Kidney (tissue), 14 donors: ENCODE measurements around the gene HGS. TPM values are rescaled to one million over a fixed set of nuclear protein-coding genes. Genes with fewer than 3 reads are reported as not detected.

Source experiments
- DNase-seq, 5 donors: peaks; one replicate each; pipeline ENCODE4 v3.0.0-alpha.2; 2013 to 2020
- FAIRE-seq: peaks from 2 replicates; lab custom pipeline; 2012; peaks lifted over from hg19 to GRCh38; lab: Jason Lieb, UNC
- H3K27ac ChIP-seq, 2 donors: one replicate each; pipeline ENCODE4 v1.7.0; 2013; ENCODE audit warnings: low read depth in 2 of 2, low read length in 2 of 2, inconsistent platforms in 1 of 2
- H3K27me3 ChIP-seq: one replicate; pipeline ENCODE4 v1.7.1; 2013; ENCODE audit warnings: low read length, inconsistent platforms; ENCODE audit not compliant: control insufficient read depth, insufficient read depth
- H3K36me3 ChIP-seq, 3 donors: one replicate each; pipeline versions ENCODE4 v1.7.0 to v1.7.1; 2013; ENCODE audit warnings: low read length in 3 of 3, control low read depth in 1 of 3, inconsistent platforms in 1 of 3; ENCODE audit not compliant: insufficient read depth in 3 of 3, control insufficient read depth in 2 of 3
- H3K4me1 ChIP-seq, 3 donors: one replicate each; pipeline versions ENCODE4 v1.7.0 to v1.7.1; 2013; ENCODE audit warnings: low read length in 3 of 3, inconsistent platforms in 1 of 3, low read depth in 1 of 3; ENCODE audit not compliant: control insufficient read depth in 2 of 3, insufficient read depth in 2 of 3
- H3K4me3 ChIP-seq, 3 donors: one replicate each; pipeline versions ENCODE4 v1.7.0 to v1.8.1; 2013; ENCODE audit warnings: low read length in 3 of 3, control low read depth in 1 of 3, inconsistent platforms in 1 of 3
- H3K9ac ChIP-seq, 3 donors: one replicate each; pipeline versions ENCODE4 v1.7.0 to v1.7.1; 2013; ENCODE audit warnings: low read length in 3 of 3, control low read depth in 1 of 3, inconsistent platforms in 1 of 3
- H3K9me3 ChIP-seq, 3 donors: one replicate each; pipeline versions ENCODE4 v1.7.0 to v1.7.1; 2013; ENCODE audit warnings: low read length in 3 of 3, control low read depth in 1 of 3, inconsistent platforms in 1 of 3; ENCODE audit not compliant: control insufficient read depth in 2 of 3, insufficient read depth in 1 of 3
- CTCF ChIP-seq: IDR thresholded peaks from 3 replicates; pipeline ENCODE4 v1.5.1; 2012; ENCODE audit warnings: mild to moderate bottlenecking, moderate library complexity, borderline replicate concordance; ENCODE audit not compliant: insufficient read depth; ENCODE audit errors: extremely low read depth
- intact Hi-C: fragments of 100-400 bp; cut with DNase I; formaldehyde crosslinking; loops from one replicate; pipeline ENCODE4 v1.11.1; 2022
- polyA plus RNA-seq: library from polyadenylated mRNA; stranded (reverse); fragments of 350-450 nt; fragmentation: Illumina TruSeq; extraction: RNeasy Lipid Tissue Mini Kit (QIAGEN cat#74804); gene quantifications from one replicate; pipeline ENCODE4 v1.2.3, GENCODE V29; 2014; ENCODE audit warnings: low read depth, low replicate concordance; ENCODE audit not compliant: insufficient read depth
- total RNA-seq: library from RNA; stranded (reverse); fragmentation: NEBNext Ultra II Directional; extraction: Animal tissue kit (Norgen Biotek cat#: 25700); gene quantifications from one replicate; pipeline ENCODE4 v1.2.1, GENCODE V29; 2021
- donor health status: control.
- donor health status: control.
- donor health status: control.
- donor health status: control.
- donor health status: control.
- donor health status: DM: yes; HTN: yes; CAD: no.
- donor health status: Normal renal cell carcinoma (clear cell type).

HGS gene
- total and polyA plus RNA-seq, 2 donors from 2014 or later, result 85.5 to 95.3 TPM

GRCh38 chr17:81693509-81694210, 9.8 kb downstream of the HGS start:
- Histone ChIP-seq H3K4me3 (no peak overlapping the region), H3K9ac (no peak overlapping the region), H3K9me3 (no peaks in the 10 kb centered on the region), H3K27ac (no peak overlapping the region), H3K36me3 (peaks cover 0 to 55% (median 24%) of the 10 kb centered on the region in 3 donors), H3K27me3 (no peaks in the 10 kb centered on the region), H3K4me1 (no peaks in the 10 kb centered on the region)
- DNase-seq, result no peak
- intact Hi-C loops, result no loop called here
- no peak for TF ChIP-seq CTCF
- no peak for FAIRE-seq

DNA sequence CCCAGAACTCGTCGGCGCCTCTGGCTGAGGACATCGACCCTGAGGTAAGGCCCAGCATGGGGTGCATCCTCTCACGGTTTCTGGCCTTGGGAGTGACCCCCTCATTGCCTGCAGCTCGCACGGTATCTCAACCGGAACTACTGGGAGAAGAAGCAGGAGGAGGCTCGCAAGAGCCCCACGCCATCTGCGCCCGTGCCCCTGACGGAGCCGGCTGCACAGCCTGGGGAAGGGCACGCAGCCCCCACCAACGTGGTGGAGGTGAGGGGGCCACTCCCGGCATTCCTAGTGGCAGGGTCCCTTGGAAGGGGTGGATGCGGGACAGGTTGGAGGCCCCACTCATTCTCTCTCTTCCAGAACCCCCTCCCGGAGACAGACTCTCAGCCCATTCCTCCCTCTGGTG, 11.0 kb downstream of the HGS start:
- no peaks in the 10 kb centered on the region for H3K27me3 ChIP-seq
- no peak overlapping the region for H3K27ac ChIP-seq
- H3K4me3 ChIP-seq, result no peak overlapping the region
- no peaks in the 10 kb centered on the region for H3K4me1 ChIP-seq
- FAIRE-seq (no peak), DNase-seq (no peak)
- no peaks in the 10 kb centered on the region for H3K9me3 ChIP-seq
- H3K9ac ChIP-seq, result no peak overlapping the region
- peaks cover 0 to 51% (median 18%) of the 10 kb centered on the region in 3 donors for H3K36me3 ChIP-seq
- TF ChIP-seq CTCF, result no peak
- intact Hi-C loops, result no loop called here

DNA sequence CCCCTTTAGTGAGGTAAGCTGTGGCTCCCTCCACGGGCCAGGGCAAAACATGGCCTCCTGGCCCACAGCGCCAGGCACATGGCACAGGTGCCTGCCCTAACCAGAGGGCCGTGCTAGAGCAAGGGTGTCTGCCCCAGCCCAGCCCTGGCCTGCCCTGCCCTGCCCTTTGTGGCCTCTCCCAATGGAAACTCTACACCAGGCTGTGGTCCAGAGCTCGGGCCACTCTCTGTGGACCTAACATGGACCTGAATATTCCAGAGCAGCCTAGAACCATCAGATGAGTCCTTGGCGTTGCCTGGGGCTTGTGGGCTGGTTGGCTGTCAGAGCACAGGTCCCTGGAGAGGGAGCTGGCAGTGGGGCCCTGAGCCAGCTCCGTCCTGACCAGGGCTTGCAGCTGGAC, 11.4 kb downstream of the HGS start:
- Histone ChIP-seq H3K27ac (no peak overlapping the region), H3K36me3 (peaks cover 0 to 47% (median 16%) of the 10 kb centered on the region in 3 donors), H3K4me3 (no peak overlapping the region), H3K4me1 (no peaks in the 10 kb centered on the region), H3K9me3 (no peaks in the 10 kb centered on the region), H3K9ac (no peak overlapping the region), H3K27me3 (no peaks in the 10 kb centered on the region)
- no peak for FAIRE-seq
- no peak for TF ChIP-seq CTCF
- no peak for DNase-seq
- intact Hi-C loops, result no loop called here
